HL-60 (cell line): ENCODE results near the gene RHBDF2.

Experiments
- GABPA ChIP-seq: IDR thresholded peaks from 2 replicates; pipeline ENCODE4 v1.6.1; 2012; ENCODE audit warnings: low read depth
- POLR2AphosphoS5 ChIP-seq: IDR thresholded peaks from 2 replicates; pipeline ENCODE4 v1.6.1; 2012; ENCODE audit warnings: low read depth
- SPI1 ChIP-seq: IDR thresholded peaks from 2 replicates; pipeline ENCODE4 v1.6.1; 2012; ENCODE audit warnings: low read depth, mild to moderate bottlenecking, borderline replicate concordance
- TF ChIP-seq, protein P1 (sequence below): IDR thresholded peaks from one replicate; pipeline ENCODE4 v1.5.1; 2011; ENCODE audit warnings: low read length, control low read depth, inconsistent platforms; ENCODE audit not compliant: insufficient read depth
- TF ChIP-seq, protein P2 (sequence below): IDR thresholded peaks from 2 replicates; pipeline ENCODE4 v1.6.1; 2012; ENCODE audit warnings: low read depth; ENCODE audit not compliant: insufficient replicate concordance

DNA sequence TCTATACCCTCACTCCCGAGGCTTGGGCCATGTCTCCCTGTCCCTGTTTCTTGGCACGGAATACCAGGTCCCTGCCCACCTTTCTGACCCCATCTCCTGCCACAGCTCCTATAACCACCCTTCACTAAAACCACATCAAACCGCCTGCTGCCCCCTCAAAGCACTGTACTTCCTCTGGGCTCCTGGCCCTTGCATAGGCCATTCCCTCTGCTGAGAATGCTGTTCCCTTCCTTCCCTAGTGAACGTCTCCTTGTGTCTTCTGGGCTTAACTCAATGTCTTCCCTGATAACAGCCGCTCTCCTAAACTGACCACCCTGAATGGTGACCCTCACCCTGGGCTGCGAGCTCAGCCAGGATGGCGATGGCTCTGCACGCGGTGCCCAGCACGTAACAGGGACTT is 23.1 kb downstream of the RHBDF2 start:
- TF ChIP-seq GABPA (no peak), POLR2AphosphoS5 (no peak), SPI1 (no peak)
- TF ChIP-seq, protein P1, sequence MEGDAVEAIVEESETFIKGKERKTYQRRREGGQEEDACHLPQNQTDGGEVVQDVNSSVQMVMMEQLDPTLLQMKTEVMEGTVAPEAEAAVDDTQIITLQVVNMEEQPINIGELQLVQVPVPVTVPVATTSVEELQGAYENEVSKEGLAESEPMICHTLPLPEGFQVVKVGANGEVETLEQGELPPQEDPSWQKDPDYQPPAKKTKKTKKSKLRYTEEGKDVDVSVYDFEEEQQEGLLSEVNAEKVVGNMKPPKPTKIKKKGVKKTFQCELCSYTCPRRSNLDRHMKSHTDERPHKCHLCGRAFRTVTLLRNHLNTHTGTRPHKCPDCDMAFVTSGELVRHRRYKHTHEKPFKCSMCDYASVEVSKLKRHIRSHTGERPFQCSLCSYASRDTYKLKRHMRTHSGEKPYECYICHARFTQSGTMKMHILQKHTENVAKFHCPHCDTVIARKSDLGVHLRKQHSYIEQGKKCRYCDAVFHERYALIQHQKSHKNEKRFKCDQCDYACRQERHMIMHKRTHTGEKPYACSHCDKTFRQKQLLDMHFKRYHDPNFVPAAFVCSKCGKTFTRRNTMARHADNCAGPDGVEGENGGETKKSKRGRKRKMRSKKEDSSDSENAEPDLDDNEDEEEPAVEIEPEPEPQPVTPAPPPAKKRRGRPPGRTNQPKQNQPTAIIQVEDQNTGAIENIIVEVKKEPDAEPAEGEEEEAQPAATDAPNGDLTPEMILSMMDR, result no peak
- TF ChIP-seq, protein P2, sequence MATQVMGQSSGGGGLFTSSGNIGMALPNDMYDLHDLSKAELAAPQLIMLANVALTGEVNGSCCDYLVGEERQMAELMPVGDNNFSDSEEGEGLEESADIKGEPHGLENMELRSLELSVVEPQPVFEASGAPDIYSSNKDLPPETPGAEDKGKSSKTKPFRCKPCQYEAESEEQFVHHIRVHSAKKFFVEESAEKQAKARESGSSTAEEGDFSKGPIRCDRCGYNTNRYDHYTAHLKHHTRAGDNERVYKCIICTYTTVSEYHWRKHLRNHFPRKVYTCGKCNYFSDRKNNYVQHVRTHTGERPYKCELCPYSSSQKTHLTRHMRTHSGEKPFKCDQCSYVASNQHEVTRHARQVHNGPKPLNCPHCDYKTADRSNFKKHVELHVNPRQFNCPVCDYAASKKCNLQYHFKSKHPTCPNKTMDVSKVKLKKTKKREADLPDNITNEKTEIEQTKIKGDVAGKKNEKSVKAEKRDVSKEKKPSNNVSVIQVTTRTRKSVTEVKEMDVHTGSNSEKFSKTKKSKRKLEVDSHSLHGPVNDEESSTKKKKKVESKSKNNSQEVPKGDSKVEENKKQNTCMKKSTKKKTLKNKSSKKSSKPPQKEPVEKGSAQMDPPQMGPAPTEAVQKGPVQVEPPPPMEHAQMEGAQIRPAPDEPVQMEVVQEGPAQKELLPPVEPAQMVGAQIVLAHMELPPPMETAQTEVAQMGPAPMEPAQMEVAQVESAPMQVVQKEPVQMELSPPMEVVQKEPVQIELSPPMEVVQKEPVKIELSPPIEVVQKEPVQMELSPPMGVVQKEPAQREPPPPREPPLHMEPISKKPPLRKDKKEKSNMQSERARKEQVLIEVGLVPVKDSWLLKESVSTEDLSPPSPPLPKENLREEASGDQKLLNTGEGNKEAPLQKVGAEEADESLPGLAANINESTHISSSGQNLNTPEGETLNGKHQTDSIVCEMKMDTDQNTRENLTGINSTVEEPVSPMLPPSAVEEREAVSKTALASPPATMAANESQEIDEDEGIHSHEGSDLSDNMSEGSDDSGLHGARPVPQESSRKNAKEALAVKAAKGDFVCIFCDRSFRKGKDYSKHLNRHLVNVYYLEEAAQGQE, result no peak
